Esophagus muscularis mucosa (tissue), 4 donors: ENCODE results near the gene GATA2. TPM values are rescaled to one million over a fixed set of nuclear protein-coding genes. Genes with fewer than 3 reads are reported as not detected.

ENCODE experiments used
- DNase-seq: peaks from one replicate; pipeline ENCODE4 v3.0.0-alpha.2; 2017; ENCODE audit errors: extremely low spot score
- H3K27ac ChIP-seq, 4 donors: fragments of 200-600 bp; sonication (generic); replicated peaks in 1 of 4; 1 replicate in 3 of 4; 2 replicates in 1 of 4; pipeline ENCODE4 v1.5.1; 2016 to 2019; ENCODE audit warnings: mild to moderate bottlenecking in 1 of 4
- H3K27me3 ChIP-seq, 4 donors: fragments of 200-600 bp; sonication (generic); one replicate each; pipeline versions ENCODE4 v1.5.1 to v1.6.0; 2016 to 2019
- H3K36me3 ChIP-seq, 4 donors: fragments of 200-600 bp; sonication (generic); one replicate each; pipeline ENCODE4 v1.5.1; 2016 to 2019
- H3K4me1 ChIP-seq, 4 donors: fragments of 200-600 bp; sonication (generic); one replicate each; pipeline ENCODE4 v1.5.1; 2016 to 2019
- H3K4me3 ChIP-seq, 4 donors: fragments of 200-600 bp; sonication (generic); 1 replicate in 2 of 4; 2 replicates in 2 of 4; pipeline ENCODE4 v1.5.1; 2016 to 2019; ENCODE audit warnings: mild to moderate bottlenecking in 4 of 4, moderate library complexity in 1 of 4
- H3K9me3 ChIP-seq, 4 donors: fragments of 200-600 bp; sonication (generic); 1 replicate in 3 of 4; 2 replicates in 1 of 4; pipeline ENCODE4 v1.5.1; 2016 to 2019
- CTCF ChIP-seq, 3 experiments: fragments of 200-600 bp in 2 of 3; fragments of 450-650 bp in 1 of 3; sonication (generic) in 2 of 3; IDR thresholded peaks; one replicate each; pipeline ENCODE4 v1.5.1; 2017 to 2019; ENCODE audit warnings: antibody characterized with exemption in 3 of 3, mild to moderate bottlenecking in 2 of 3, moderate library complexity in 1 of 3
- EP300 ChIP-seq: sonication (generic); formaldehyde crosslinking; IDR thresholded peaks from one replicate; pipeline ENCODE4 v1.6.1; 2017; ENCODE audit warnings: antibody characterized with exemption
- POLR2A ChIP-seq: fragments of 450-650 bp; IDR thresholded peaks from one replicate; pipeline ENCODE4 v1.6.1; 2017; ENCODE audit warnings: antibody characterized with exemption, moderate library complexity, mild to moderate bottlenecking, low read depth
- POLR2AphosphoS5 ChIP-seq, 2 donors: sonication (generic); formaldehyde crosslinking; IDR thresholded peaks; one replicate each; pipeline ENCODE4 v1.6.1; 2017; ENCODE audit warnings: antibody characterized with exemption in 2 of 2
- WGBS: methylation state at CpG from one replicate; pipeline ENCODE4 v1.1.5; 2018; 5-methylcytosine and 5-hydroxymethylcytosine counted together
- intact Hi-C: fragments of 100-400 bp; cut with DNase I; formaldehyde crosslinking; loops from one replicate; pipeline ENCODE4 v1.15.1; 2023
- total RNA-seq, 4 donors: library from RNA; depleted of rRNA; stranded (reverse); fragments of >200 nt; gene quantifications; one replicate each; pipeline versions ENCODE4 v1.1.0 to v1.2.1, GENCODE V29; 2016

The GATA2 gene
- total RNA-seq, 4 donors from 2014 or later: 10.0 to 16.9 (median 13.4) TPM

GRCh38 chr3:128452120-128452519 is 40.9 kb downstream of the GATA2 start:
- intact Hi-C loops: no loop called here
- H3K27me3 ChIP-seq: peaks cover 0 to 38% (median 0%) of the 10 kb centered on the region in 4 donors
- TF ChIP-seq EP300 (no peak), POLR2A (no peak), CTCF (IDR thresholded peaks at IDR 0.05) (no peak), POLR2AphosphoS5 (IDR thresholded peaks at IDR 0.05) (no peak)
- no peaks in the 10 kb centered on the region for H3K36me3 ChIP-seq
- WGBS: 97% methylated on average over 8 of the region's 9 CpGs
- no peak for DNase-seq
- H3K4me3 ChIP-seq: no peak overlapping the region
- H3K27ac ChIP-seq: no peak overlapping the region
- no peaks in the 10 kb centered on the region for H3K9me3 ChIP-seq
- H3K4me1 ChIP-seq: no peaks in the 10 kb centered on the region

- H3K9me3 ChIP-seq: no peaks in the 10 kb centered on the region
- TF ChIP-seq POLR2AphosphoS5 (IDR thresholded peaks at IDR 0.05) (no peak), EP300 (no peak), CTCF (IDR thresholded peaks at IDR 0.05) (no peak), POLR2A (no peak)
- peaks cover 0 to 14% (median 0%) of the 10 kb centered on the region in 4 donors for H3K27me3 ChIP-seq
- 62% methylated on average over 3 of the region's 6 CpGs for WGBS
- intact Hi-C loops: no loop called here
- DNase-seq: no peak
- no peaks in the 10 kb centered on the region for H3K4me1 ChIP-seq
- H3K4me3 ChIP-seq: no peak overlapping the region
- H3K36me3 ChIP-seq: no peaks in the 10 kb centered on the region
- H3K27ac ChIP-seq: no peak overlapping the region
Measured at GRCh38 chr3:128449111-128449638, 43.8 kb downstream of the GATA2 start.

- Histone ChIP-seq H3K36me3 (no peaks in the 10 kb centered on the region), H3K9me3 (no peaks in the 10 kb centered on the region), H3K27me3 (peaks cover 0 to 14% (median 0%) of the 10 kb centered on the region in 4 donors), H3K27ac (no peak overlapping the region), H3K4me1 (no peaks in the 10 kb centered on the region), H3K4me3 (no peak overlapping the region)
- intact Hi-C loops: no loop called here
- 64% methylated on average over 6 of the region's 6 CpGs for WGBS
- TF ChIP-seq POLR2A (no peak), EP300 (no peak), CTCF (IDR thresholded peaks at IDR 0.05) (no peak), POLR2AphosphoS5 (IDR thresholded peaks at IDR 0.05) (no peak)
- DNase-seq: no peak
Measured at GRCh38 chr3:128448491-128448890, 44.5 kb downstream of the GATA2 start.

GRCh38 chr3:128447561-128448013 is 45.4 kb downstream of the GATA2 start:
- intact Hi-C loops: no loop called here

More at GRCh38 chr3:128447561-128448013, 45.4 kb downstream of the GATA2 start:
- no peaks in the 10 kb centered on the region for H3K4me1 ChIP-seq
- DNase-seq: no peak
- H3K36me3 ChIP-seq: no peaks in the 10 kb centered on the region
- TF ChIP-seq POLR2AphosphoS5 (IDR thresholded peaks at IDR 0.05): no peak
- TF ChIP-seq CTCF (IDR thresholded peaks at IDR 0.05): no peak
- no peak for TF ChIP-seq POLR2A
- TF ChIP-seq EP300: no peak
- peaks cover 0 to 10% (median 0%) of the 10 kb centered on the region in 4 donors for H3K27me3 ChIP-seq
- H3K9me3 ChIP-seq: no peaks in the 10 kb centered on the region
- WGBS: 95% methylated on average over 3 of the region's 3 CpGs
- H3K4me3 ChIP-seq: no peak overlapping the region
- no peak overlapping the region for H3K27ac ChIP-seq
